Measurements from ENCODE around the gene CENPK. TPM values are rescaled to one million over a fixed set of nuclear protein-coding genes. Genes with fewer than 3 reads are reported as not detected.

The CENPK gene
- total and polyA plus RNA-seq, 2 of the 8 experiments (the other 6 are each of a cell fraction or from before 2014, with no cell fraction given), result 13.3 to 50.9 TPM

DNA sequence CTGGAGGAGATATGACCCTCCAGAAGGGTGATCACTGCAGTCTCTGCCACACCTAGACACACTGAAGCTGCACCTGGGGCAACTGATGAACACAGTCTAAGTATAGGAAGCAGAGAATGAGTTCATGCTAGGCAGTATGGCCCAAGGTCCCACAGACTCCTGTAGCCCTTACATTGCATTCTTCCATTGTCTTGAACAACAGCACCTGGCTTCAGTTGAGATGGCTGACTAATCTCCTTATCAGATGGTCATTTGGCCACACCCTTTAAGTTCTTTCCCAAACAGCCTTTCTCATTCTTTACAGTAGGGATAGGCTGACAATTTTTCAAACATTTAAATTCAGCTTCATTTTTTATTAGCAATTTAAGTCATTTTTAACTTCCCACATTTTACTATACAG is 23.1 kb downstream of the CENPK start (continued):
- TF ChIP-seq HDAC6 (IDR thresholded peaks at IDR 0.05; ENCODE audit: low read depth, low read length), result no peak

Data from H1 (cell line).